Mammary epithelial cell (primary cell): ENCODE results near the gene TCEAL7.

Experiments used
- EZH2 ChIP-seq: IDR thresholded peaks from 2 replicates; pipeline ENCODE4 v1.6.1; 2012; ENCODE audit warnings: low read length, inconsistent platforms, borderline replicate concordance
- TF ChIP-seq, protein P1 (sequence below), 2 donors: IDR thresholded peaks in 1 of 2; conservative IDR thresholded peaks in 1 of 2; 2 replicates each; pipeline ENCODE4 v1.5.1; 2011 to 2012; ENCODE audit warnings: inconsistent platforms in 2 of 2, low read length in 2 of 2, mild to moderate bottlenecking in 2 of 2, control low read depth in 1 of 2, low read depth in 1 of 2; ENCODE audit not compliant: insufficient read depth in 1 of 2; ENCODE audit errors: extremely low read depth in 1 of 2

DNA sequence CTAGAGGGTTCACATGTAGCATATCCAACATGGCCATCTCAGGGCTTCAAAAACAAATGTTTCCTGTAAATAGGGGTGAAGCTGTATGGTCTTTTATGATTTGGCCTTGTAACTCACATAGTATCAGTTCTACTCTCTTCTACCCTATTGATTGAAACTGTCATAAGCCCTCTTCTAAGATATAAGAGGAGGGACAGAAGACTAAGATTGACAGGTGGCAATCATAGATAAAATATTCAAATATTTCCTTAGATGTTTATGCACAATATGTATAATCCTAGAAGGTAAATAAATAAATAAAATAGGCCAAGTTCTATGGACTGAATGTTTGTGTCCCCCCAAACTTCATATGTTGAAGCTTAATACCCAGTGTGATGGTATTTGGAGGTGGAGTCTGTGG lies 39.4 kb downstream of the TCEAL7 start:
- TF ChIP-seq, protein P1, sequence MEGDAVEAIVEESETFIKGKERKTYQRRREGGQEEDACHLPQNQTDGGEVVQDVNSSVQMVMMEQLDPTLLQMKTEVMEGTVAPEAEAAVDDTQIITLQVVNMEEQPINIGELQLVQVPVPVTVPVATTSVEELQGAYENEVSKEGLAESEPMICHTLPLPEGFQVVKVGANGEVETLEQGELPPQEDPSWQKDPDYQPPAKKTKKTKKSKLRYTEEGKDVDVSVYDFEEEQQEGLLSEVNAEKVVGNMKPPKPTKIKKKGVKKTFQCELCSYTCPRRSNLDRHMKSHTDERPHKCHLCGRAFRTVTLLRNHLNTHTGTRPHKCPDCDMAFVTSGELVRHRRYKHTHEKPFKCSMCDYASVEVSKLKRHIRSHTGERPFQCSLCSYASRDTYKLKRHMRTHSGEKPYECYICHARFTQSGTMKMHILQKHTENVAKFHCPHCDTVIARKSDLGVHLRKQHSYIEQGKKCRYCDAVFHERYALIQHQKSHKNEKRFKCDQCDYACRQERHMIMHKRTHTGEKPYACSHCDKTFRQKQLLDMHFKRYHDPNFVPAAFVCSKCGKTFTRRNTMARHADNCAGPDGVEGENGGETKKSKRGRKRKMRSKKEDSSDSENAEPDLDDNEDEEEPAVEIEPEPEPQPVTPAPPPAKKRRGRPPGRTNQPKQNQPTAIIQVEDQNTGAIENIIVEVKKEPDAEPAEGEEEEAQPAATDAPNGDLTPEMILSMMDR (conservative IDR thresholded peaks at IDR 0.05 in 1 of 2, IDR thresholded peaks at IDR 0.05 in 1 of 2; ENCODE audit: extremely low read depth in 1 of 2, insufficient read depth in 1 of 2, low read depth in 1 of 2, low read length in 2 of 2), result no peak
- TF ChIP-seq EZH2, result no peak
